Measurements from ENCODE around the gene MEIKIN. TPM values are rescaled to one million over a fixed set of nuclear protein-coding genes. Genes with fewer than 3 reads are reported as not detected.

The MEIKIN gene
- total RNA-seq, 1 experiment from 2014 or later = not detected

GRCh38 chr5:131950706-131951105 lies 5.2 kb upstream of the MEIKIN start:
- Histone ChIP-seq H3K27ac (ENCODE audit: low read length) (no peak overlapping the region), H3K9me3 (ENCODE audit: control insufficient read depth, insufficient read depth, low read depth, low read length) (no peaks in the 10 kb centered on the region), H3K27me3 (ENCODE audit: control insufficient read depth, insufficient read depth, low read length) (no peaks in the 10 kb centered on the region; the same call in 1 of the 2 replicates), H3K4me1 (ENCODE audit: control insufficient read depth, insufficient read depth, low read length) (no peaks in the 10 kb centered on the region), H3K36me3 (ENCODE audit: control insufficient read depth, insufficient read depth, low read length) (no peaks in the 10 kb centered on the region), H3K4me3 (ENCODE audit: low read depth in 2 of 2, low read length in 2 of 2) (no peak overlapping the region)
- ChIA-PET CTCF (no interaction called here), POLR2A (no interaction called here)
- intact Hi-C loops (cut with micrococcal nuclease; ENCODE audit: unreplicated experiment) = no loop called here
- no TSS peak for BruUV-seq (replicated peaks)
- no peak for ATAC-seq
- TF ChIP-seq REST (IDR thresholded peaks at IDR 0.05; ENCODE audit: insufficient read depth in 1 of 2, low read depth in 2 of 2, low read length in 1 of 2) = no peak
- TF ChIP-seq SIN3A (IDR thresholded peaks at IDR 0.05; ENCODE audit: borderline replicate concordance, insufficient read depth, low read depth, low read length) = no peak
- no peak for TF ChIP-seq TCF7L2 (IDR thresholded peaks at IDR 0.05; ENCODE audit: low read depth, low read length)
- no peak for TF ChIP-seq POLR2AphosphoS5 (IDR thresholded peaks at IDR 0.05; ENCODE audit: low read depth, low read length)
- TF ChIP-seq CTCF (IDR thresholded peaks at IDR 0.05) = no peak
- in situ Hi-C loops (cut with HindIII; ENCODE audit: low pct_unique_long_range_greater_than_20kb, low sequenced_read_pairs) = no loop called here
- no peak for DNase-seq (ENCODE audit: low read depth, low spot score)

GRCh38 chr5:131947445-131947844 lies 2.0 kb upstream of the MEIKIN start:
- intact Hi-C loops (cut with micrococcal nuclease; ENCODE audit: unreplicated experiment) = no loop called here
- ChIA-PET POLR2A (no interaction called here), CTCF (no interaction called here)
- DNase-seq (ENCODE audit: low read depth, low spot score) = no peak
- no peaks in the 10 kb centered on the region for H3K9me3 ChIP-seq (ENCODE audit: control insufficient read depth, insufficient read depth, low read depth, low read length)
- no peak for ATAC-seq
- TF ChIP-seq REST (IDR thresholded peaks at IDR 0.05; ENCODE audit: insufficient read depth in 1 of 2, low read depth in 2 of 2, low read length in 1 of 2) (no peak), TCF7L2 (IDR thresholded peaks at IDR 0.05; ENCODE audit: low read depth, low read length) (no peak), SIN3A (IDR thresholded peaks at IDR 0.05; ENCODE audit: borderline replicate concordance, insufficient read depth, low read depth, low read length) (no peak), POLR2AphosphoS5 (IDR thresholded peaks at IDR 0.05; ENCODE audit: low read depth, low read length) (no peak), CTCF (IDR thresholded peaks at IDR 0.05) (no peak)
- H3K27me3 ChIP-seq (ENCODE audit: control insufficient read depth, insufficient read depth, low read length) = peaks cover 2% of the 10 kb centered on the region; the same call in 1 of the 2 replicates
- H3K4me3 ChIP-seq (ENCODE audit: low read depth in 2 of 2, low read length in 2 of 2) = no peak overlapping the region
- no peak overlapping the region for H3K27ac ChIP-seq (ENCODE audit: low read length)
- in situ Hi-C loops (cut with HindIII; ENCODE audit: low pct_unique_long_range_greater_than_20kb, low sequenced_read_pairs) = no loop called here
- no peaks in the 10 kb centered on the region for H3K36me3 ChIP-seq (ENCODE audit: control insufficient read depth, insufficient read depth, low read length)
- BruUV-seq (replicated peaks) = no TSS peak
- no peaks in the 10 kb centered on the region for H3K4me1 ChIP-seq (ENCODE audit: control insufficient read depth, insufficient read depth, low read length)

All from Panc1 (cell line).